NCI-H446 (cell line): ENCODE results near the gene SNF8.

ENCODE experiments used
- DNase-seq, 2 experiments: peaks; one replicate each; lab custom pipeline; 2025; lab: John Stamatoyannopoulos, UW

SNF8 gene

DNA sequence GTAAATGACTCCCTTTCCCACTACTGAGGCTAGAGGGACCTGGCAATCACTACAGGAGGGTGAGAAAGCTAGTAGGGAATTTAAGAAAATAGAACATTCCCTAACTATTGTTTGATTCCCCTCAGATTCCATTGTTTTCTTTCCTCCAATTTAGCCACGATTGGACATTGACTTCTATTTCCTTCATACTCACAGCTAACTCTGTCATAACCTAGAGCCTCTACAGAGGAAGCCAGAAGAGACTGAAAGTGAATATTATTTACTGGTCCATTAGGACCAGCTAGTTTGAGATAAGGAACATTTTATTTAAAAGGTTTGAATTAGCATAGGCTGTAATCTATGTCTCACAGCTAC lies 14.9 kb downstream of the SNF8 start:
- no peak for DNase-seq

DNA sequence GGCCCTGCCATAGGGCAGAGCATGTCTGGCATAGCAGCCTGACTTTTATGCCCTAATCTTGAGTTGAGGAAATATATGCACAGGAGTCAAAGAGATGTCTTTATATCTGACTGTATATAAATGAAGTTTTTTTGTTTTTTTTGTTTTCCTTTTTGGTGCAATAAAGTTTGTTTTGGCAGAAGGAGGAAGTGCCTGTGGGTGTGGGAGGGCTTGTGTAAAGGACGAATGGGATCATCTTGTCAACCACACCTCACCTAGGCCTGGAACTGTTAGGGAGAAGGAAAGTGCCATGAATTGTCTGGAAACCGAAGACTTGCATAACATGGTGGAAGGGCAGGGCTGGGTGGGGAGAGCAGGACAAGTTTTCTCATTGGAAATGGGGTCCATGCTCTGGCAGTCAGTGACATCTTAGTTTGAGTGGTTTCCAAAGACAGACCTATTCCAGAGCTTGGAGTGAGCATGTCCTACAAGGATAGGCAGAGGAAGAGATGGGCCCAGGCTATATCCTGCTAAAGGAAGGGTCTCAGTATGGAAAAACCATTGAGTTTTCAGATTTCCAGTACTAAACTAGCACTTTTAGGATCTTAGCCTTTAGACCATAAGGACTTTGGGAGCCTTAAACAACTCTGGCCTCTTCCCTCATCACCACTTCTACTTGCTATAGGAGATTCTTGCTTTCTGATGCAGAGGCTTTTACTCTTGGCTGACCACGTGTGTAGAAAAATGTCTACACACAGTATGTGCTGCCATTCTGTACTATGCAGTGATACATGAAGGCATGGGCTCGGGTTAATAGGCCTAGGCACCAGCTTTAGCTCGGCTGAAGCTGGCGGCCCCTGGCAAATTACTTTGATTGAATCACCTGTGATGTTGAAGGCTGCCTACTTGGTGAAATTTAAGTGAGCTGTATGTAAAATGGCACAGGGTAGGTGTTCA lies 15.5 kb downstream of the SNF8 start:
- no peak for DNase-seq

DNA sequence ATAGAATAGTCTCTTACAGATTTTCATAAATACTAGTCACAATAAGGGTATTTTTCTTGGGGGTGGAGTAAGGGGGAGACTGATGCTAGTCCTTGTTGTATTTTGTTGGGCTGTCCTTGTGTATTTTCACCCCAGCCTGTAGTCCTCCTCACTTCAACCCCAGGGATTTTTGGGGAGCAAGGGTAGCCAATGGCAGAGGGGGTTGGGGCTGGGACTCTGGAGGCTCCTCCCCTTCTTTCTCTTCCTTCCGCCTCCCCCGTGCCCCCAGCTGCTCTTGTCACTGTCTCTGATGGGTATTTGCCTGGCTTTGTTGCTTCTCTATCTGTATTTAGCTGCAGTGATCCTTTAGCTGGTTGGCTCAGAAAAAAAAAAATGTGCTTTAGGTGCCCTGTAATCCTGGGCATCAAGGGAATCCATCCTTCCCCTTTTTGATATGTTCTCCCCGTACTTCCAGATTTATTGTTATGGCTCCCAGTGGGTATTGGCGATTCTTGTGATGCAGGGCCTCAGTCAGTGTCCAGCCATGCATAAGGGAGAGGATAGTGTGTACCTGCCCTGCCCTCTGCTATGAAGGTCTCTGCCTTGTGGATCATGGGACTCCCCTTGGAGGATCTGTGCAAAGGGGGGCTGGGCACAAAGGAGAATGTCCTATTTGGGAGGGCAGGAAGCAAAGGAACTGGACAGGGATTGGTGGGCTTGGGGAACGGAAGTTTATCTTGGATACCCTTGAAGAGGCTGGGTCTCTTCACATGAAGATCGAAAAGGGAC lies 16.5 kb downstream of the SNF8 start:
- DNase-seq = no peak

DNA sequence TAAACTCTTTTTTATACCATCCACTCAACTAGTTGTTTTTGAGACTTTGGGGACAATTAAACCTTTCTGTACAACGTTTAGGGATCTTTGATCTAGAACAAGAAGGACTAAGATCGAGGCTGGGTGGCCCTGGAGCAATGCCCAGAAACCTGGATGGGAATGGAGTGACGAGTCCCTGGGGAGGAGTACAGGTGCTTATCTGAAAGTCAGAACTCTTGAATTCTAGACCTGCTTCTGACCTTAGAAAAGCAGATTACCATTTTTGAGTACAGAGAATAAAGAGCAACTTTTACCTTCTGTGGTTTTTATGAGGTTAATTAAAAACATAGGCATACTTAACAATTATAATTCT lies 18.7 kb downstream of the SNF8 start:
- no peak for DNase-seq

DNA sequence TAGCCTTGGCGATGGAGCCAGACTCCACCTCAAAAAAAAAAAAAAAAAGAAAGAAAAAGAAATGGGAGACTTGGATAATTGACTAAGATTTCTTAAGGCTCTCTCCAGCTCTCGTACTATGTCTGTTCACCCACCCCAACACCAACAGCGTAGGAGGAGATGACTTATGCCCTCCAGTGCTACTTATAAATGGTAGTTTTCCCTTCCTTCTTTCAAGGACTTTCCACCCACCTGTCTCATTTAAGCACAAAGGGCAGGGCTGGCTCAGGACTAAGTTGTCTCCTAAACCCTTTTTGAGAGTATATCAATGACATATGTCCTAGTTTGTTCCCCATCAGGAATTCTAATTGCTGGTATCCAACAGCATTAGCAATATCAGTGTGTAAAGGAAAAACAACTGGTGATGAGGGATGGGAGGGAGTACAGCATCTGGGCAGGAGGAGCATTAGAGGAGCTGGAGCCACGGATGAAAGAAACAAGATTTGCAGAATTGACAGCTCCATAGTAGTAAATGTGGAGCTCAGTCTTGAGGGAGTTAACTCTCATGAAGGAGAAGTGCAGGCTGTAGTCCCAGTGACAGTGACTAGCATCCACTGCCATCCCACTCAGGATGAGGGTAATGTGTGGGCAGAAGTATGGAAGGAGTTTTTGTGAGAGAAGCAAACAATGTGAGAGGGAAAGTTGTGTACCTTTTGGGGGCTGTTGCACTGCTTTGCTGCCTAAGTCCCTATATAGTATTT lies 19.2 kb downstream of the SNF8 start:
- DNase-seq = no peak

DNA sequence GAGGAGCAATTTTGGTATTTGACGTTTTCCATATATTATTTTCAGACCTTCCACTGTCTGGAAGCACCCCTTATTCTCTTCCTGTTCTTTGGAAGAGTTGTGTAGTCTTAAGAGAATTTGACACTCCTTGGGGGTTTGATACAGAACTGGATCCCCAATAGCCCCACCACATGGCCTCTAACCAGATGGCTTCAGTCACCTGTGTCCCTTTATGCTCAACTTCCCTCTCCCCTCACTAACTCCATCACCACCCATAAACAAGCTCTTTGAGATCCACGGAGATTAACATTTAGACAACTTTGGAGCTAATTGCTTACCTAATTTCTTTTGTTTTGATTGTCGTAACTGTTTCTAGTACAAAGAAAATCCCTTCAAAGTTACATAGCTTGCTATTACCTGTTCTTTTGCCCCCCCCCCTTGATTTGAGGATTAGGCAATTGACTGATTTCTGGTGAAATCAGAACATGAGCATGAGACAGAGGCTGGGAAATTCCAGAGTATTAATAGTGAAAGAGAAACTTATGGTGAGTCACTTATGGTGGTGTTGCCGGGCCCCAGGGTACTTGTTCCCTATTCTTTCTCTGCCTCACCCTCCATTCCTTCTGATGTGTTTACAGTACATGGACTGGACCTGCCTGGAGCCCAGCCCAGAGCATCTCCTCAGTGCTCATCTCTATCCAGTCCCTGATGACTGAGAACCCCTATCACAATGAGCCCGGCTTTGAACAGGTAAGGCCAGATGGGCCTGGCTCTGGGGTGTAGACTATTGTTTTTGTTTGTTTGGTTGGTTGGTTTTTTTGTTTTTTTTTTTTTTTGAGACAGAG lies 29.0 kb downstream of the SNF8 start:
- DNase-seq = no peak

DNA sequence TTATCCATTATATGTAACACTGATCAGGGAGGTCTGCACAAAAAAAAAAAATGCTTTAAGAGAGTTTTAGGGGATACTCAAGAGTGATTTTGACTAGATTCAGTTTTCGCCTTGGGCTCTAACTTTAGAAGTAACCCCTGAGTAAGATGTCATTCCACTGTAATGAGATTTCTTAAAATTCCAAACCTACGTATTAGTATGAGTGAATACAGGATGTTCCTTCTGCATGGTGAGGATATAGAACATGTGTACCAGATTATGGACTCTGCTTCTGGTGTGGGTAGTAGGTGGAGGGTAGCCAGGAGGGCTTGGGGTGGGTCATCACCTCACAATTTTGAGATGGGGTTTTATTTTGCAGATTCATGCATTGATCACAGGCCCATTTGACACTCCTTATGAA lies 32.2 kb downstream of the SNF8 start:
- DNase-seq = no peak

DNA sequence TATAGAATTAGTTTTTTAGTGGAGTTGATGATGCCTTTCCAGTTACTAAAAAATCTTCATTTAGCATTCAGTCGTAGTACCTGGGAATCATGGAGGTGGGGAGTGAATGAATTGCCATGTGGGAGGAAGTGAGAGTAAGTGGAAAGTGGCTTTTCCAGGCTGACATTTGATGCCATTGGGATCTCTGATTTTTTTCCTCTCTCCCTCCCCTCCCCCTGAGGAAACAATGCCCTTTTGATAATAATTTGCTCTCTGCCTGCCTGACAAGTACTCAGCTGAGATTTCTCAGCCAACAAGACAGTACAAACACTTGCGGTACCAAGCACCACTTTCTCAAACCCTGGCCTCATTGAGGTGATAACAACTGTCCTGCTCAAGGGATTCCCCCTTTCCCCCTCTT lies 34.3 kb downstream of the SNF8 start:
- DNase-seq = no peak

DNA sequence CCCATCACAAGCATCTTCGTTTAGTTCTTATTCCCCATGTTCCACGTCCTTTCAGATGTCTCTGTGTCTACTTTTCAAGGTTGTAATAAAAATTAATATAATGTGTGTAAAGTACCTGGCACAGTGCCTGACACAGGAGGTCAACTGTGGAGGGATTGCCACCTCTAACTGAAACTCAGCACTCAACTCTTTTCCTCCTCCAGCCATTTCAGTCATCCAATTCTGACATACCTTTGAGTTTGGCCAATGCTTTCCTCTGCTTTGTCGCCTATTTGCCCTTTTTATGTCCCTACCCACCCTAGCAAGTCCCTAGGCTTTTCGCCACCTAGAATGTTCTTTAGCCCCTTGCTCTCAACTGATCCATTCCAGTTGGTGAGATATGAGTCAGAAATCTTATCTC lies 34.9 kb downstream of the SNF8 start:
- DNase-seq = no peak

DNA sequence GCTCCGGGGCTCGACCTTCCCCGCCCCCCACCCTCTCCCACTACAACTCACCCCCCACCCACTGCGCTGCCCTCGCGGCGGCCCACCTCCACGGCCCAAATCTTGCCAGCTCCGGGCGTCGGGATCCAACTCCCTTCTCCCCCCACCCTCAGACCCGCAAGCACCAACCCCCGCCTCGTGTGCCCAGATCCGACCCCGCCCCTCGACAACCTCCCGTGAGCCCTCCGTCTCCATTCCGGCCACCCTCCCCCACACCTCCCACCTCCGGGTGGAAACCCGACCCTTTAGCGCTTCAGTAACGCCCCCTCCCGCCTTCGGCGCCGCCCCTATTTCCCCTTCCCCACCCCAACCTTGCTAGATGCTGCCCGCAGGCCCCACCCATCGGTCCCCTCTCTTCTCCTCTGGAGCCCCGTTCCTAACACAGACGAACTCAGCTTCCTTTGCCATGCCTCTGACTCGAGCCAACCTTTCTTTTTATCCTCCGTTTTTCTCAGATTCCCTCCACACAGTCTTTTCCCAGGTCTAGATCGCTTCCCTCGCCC lies 35.7 kb downstream of the SNF8 start:
- DNase-seq = peak; percentile 70 to 84

DNA sequence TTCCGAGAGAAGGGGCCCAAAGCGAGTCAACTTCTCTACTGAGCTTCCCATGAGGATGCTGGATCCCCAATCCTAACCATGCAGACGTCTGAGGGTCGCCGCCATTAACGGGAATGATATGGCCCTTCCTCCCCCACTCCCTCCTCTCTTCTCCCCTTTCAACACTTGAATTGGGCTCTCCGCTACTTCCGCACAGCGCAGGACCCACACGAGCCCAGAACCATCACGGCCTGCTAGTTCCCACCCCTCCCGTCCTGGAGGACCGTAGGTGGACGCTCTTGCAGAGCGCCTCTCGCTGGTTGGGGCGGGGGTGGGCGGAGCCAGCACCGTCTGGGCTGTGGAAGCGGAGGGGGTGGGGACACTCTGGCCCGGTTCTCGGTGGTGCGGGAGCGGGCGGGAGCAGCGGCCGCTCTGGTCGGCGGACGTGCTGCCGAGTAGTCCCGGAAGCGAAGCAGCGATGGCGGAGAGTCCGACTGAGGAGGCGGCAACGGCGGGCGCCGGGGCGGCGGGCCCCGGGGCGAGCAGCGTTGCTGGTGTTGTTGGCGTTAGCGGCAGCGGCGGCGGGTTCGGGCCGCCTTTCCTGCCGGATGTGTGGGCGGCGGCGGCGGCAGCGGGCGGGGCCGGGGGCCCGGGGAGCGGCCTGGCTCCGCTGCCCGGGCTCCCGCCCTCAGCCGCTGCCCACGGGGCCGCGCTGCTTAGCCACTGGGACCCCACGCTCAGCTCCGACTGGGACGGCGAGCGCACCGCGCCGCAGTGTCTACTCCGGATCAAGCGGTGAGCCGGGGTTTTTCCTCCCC lies 36.4 kb downstream of the SNF8 start, which contains the start of gene UBE2Z:
TSS of gene UBE2Z (plus strand) at position 361 of the 797 bp plus-strand sequence. CDS start at position 458, 97 bp downstream.
- DNase-seq = peak; percentile 84 to 90

DNA sequence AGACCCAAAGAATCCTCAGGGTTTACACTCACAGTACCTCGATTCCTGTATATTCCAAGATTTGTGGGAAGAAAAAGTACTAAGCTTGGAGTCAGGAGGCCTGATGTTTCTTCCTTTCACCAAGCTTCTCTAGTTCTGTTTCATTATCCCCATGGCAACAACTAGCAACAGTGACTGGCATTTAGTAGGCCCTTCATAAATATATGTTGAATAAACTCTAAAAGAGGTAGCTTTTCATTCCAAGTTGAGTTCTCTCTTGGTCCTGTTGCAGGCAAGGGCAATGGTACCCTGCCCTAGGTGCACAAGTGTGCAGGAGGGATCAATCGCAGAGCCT lies 37.0 kb downstream of the SNF8 start:
- no peak for DNase-seq

DNA sequence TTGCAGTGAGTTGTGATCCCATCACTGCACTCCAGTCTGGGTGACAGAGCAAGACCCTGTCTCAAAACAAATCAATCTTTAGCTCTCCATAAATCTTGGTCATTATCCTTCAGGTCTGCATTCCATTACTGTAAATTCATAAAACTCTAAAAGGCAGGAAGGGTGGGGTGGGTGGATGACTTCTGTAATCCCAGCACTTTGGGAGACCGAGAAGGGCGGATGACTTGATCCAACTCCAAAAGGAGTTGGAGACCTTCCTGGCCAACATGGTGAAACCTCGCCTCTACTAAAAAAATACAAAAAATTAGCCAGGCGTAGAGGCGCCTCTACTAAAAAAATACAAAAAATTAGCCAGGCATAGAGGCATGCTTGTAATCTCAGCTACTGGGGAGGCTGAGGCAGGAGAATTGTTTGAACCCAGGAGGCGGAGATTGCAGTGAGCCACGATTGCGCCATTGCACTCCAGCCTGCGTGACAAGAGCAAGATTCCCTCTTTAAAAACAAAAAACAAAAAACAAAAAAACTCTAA lies 38.6 kb downstream of the SNF8 start:
- no peak for DNase-seq

DNA sequence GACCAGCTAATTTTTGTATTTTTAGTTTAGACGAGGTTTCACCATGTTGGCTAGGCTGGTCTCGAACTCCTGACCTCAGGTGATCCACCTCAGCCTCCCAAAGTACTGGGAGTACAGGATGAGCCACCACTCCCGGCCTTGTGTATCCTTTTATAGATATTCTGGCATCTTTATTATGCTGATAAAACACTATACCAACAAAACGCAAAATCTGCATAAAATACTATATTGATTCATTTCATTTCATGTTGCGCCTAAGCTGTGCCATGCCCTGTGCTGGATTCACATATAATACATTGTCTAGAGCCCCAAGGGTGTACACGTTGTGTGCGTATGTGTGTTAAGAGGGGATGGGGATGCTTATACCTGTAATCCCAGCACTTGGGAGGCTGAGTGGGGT lies 40.2 kb downstream of the SNF8 start:
- DNase-seq = no peak

DNA sequence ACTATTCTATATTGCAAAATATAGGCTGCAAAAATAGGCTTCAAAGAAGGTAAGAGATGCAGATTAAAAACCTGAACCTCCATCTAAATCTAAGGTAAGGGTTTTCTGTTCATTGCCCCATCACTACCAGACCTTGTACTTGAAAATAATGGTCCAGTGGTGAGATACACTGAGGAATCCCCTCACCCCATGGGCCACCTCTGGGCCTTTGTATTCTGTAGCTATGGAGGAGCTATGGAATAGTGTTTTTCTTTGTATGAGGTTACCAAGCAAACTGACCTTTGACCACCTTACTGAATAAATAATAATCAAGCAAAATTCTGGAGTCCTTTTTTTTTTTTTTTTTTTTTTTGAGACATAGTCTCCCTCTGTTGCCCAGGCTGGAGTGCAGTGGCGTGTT lies 41.2 kb downstream of the SNF8 start:
- DNase-seq = no peak

DNA sequence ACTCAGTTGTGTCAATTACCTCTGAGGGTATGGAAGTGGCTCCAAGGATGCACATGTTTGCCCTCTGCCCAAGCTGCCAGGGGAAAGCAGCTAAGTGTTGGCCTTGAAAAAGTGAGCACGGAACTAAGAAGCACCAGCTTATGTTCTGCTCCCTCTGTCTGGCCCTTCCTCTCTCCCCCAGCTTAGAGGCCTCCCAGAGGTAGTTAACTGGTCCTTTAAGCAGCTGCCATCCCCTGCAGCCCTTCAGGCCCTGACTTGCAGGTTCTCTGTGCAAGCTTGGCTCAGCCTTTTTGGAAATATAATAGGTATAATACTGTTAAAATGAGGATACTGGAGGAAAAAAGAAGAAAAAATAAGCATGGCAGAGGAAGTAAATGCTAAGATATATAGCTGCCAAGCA lies 43.4 kb downstream of the SNF8 start:
- no peak for DNase-seq

DNA sequence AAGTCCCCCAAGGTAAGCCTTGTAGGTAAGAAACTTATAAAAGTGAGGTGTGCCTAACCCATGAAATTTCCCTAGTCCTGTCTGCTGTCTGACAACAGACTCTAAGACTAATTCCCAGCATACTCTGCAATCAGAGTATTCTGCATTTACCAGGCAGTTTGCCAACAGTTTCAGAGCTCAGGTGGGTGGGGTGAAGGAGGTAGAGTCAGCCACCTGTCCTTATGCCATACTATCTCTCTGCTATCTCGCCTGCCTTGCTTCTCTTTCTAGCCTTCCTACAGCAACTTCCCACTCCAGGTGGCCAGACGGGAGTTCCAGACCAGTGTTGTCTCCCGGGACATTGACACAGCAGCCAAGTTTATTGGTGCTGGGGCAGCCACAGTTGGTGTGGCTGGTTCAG lies 49.8 kb downstream of the SNF8 start:
- DNase-seq = no peak

DNA sequence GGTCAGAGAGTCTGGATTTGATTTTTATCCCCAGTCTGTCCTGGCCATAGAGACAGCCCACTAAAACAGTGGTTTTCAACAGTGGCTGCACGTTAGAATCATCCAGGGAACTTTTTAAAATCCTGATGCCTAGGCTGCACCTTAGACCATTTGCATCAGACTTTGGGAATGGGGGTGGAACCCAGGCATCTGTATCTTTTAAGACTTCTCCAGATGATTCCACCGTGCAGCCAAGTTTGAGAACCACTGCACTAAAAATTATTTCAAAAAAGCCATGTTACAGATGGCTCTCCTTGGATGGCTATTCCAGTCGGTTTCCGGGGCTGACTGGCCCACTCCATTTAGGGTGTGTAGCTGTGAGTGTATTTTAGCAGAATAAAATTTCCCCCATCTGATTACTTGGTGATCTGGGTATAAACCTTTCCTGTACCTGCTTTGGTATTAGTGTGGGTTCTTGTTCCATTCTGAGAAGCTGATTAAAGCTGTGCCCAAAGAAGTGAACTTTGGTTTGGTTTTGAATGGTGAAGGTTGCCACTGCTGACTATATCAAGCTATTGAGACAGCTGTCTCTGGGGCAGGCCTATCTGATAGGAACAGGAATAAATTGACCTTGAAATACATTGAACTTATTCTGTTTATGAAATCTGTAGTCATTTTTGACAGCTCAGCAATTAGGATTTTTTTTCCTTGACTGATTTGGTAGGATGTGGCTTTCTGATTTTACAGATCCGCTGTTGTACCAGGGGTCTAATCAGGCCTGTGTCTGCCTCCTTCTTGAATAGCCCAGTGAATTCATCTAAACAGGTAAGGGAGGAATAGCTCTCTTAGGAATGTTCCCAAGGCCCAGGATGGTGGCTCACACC lies 50.8 kb downstream of the SNF8 start:
- DNase-seq = no peak

DNA sequence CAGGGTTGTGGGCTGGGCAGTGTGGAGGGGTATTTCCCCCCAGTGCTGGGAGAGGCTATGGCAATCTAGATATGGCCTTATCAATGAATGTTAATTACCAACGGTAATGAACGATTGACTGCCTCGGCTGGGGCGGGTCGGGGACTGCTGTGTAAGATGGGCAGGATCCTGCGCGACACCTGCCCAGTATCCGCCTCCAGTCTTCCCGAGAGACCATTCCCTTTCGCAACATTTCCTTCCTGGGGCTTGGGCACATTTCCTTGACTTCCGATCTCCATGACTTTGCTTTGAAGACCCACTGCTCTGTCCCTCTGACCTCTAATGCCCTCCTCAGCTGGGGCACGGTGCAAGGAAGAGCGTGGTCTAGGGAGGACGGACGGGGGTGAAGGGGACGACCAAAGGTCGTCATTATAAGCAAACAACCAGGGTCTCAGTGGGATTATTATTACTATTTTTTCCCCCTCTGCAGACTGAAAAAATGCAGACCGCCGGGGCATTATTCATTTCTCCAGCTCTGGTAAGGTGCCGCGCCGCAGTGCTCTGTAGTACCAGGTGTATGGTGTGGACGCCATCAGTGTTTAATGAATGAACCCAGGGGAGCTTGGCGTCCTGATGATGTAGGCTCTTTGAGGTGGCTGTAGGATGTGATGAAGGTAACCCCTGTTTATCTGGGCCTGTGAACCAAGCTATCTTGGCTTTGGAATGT lies 51.5 kb downstream of the SNF8 start:
- DNase-seq = no peak
